A549 (cell line): ENCODE data around the gene TEDC1. TPM values are rescaled to one million over a fixed set of nuclear protein-coding genes. Genes with fewer than 3 reads are reported as not detected.

Experiments used
- ATAC-seq, 2 experiments: fragments of 200-7000 bp in 1 of 2; fragments of >200 bp in 1 of 2; cut with Nextera tagmentation in 1 of 2; cut with Tn5 transposase in 1 of 2; 3 replicates each; pipeline versions ENCODE4 v1.8.0 to v1.9.1; 2018 to 2020; ENCODE audit warnings: mild to moderate bottlenecking in 1 of 2, moderate library complexity in 1 of 2
- CTCF ChIA-PET: fragments of 300-600 bp; sonication (Branson Sonifier 250); formaldehyde crosslinking; extraction: SDS; loops from one replicate; lab custom pipeline; 2021; ENCODE audit warnings: antibody characterized with exemption, inconsistent platforms; lab: Yijun Ruan, JAX
- POLR2A ChIA-PET: fragments of 350-600 bp; formaldehyde crosslinking; extraction: SDS; loops from one replicate; lab custom pipeline; 2021; ENCODE audit warnings: antibody characterized with exemption, inconsistent platforms; lab: Yijun Ruan, JAX
- DNase-seq, 2 experiments: peaks; one replicate each; pipeline versions ENCODE4 v3.0.0 to v3.0.0-alpha.2; 2011 to 2016; ENCODE audit warnings: low read depth in 1 of 2, low spot score in 1 of 2
- FAIRE-seq: peaks from 2 replicates; lab custom pipeline; 2011; peaks lifted over from hg19 to GRCh38; lab: Jason Lieb, UNC
- H3K27ac ChIP-seq, 2 experiments: fragments of >200 bp; sonication (Bioruptor Twin); formaldehyde crosslinking; 3 replicates each; pipeline ENCODE4 v1.5.1; 2016 to 2017
- H3K4me1 ChIP-seq: fragments of >200 bp; sonication (Bioruptor Twin); formaldehyde crosslinking; 3 replicates; pipeline ENCODE4 v1.6.1; 2016
- H3K4me2 ChIP-seq: fragments of >200 bp; sonication (Bioruptor Twin); formaldehyde crosslinking; 3 replicates; pipeline ENCODE4 v1.6.1; 2016
- H3K4me3 ChIP-seq: fragments of >200 bp; sonication (Bioruptor Twin); formaldehyde crosslinking; 3 replicates; pipeline ENCODE4 v1.5.1; 2016
- H3K9me3 ChIP-seq: fragments of >200 bp; sonication (Bioruptor Twin); formaldehyde crosslinking; 3 replicates; pipeline ENCODE4 v1.6.1; 2016
- CHD4 ChIP-seq: fragments of 200-600 bp; sonication (generic); IDR thresholded peaks from 2 replicates; pipeline ENCODE4 v1.6.1; 2016; ENCODE audit warnings: antibody characterized with exemption, mild to moderate bottlenecking, borderline replicate concordance
- EHF ChIP-seq: fragments of 250-450 bp; sonication (Bioruptor Pico); IDR thresholded peaks from 2 replicates; pipeline ENCODE4 v1.5.0; 2020; ENCODE audit warnings: mild to moderate bottlenecking
- EHMT2 ChIP-seq: fragments of 200-600 bp; sonication (generic); IDR thresholded peaks from 2 replicates; pipeline ENCODE4 v1.6.1; 2016; ENCODE audit warnings: antibody characterized with exemption, low read depth, mild to moderate bottlenecking, moderate library complexity
- ELK1 ChIP-seq: fragments of 150-350 bp; IDR thresholded peaks from 2 replicates; pipeline ENCODE4 v1.6.1; 2014; ENCODE audit warnings: low read depth, mild to moderate bottlenecking, low read length
- EP300 ChIP-seq, 2 experiments: fragments of >200 bp; sonication (Bioruptor Twin); formaldehyde crosslinking; IDR thresholded peaks; 2 replicates in 1 of 2; 3 replicates in 1 of 2; pipeline ENCODE4 v1.6.1; 2016 to 2017
- FOSL2 ChIP-seq, 2 experiments: fragments of 450-650 bp in 1 of 2; fragments of >200 bp in 1 of 2; sonication (Bioruptor Twin) in 1 of 2; formaldehyde crosslinking; IDR thresholded peaks; 2 replicates each; pipeline versions ENCODE4 v1.5.0 to v1.6.1; 2016 to 2020; ENCODE audit warnings: mild to moderate bottlenecking in 1 of 2, moderate library complexity in 1 of 2
- FOXS1 ChIP-seq: fragments of 250-450 bp; sonication (Bioruptor Pico); IDR thresholded peaks from 2 replicates; pipeline ENCODE4 v1.5.0; 2020; ENCODE audit warnings: mild to moderate bottlenecking, moderate library complexity
- GATA3 ChIP-seq: IDR thresholded peaks from 2 replicates; pipeline ENCODE4 v1.6.1; 2012; ENCODE audit warnings: borderline replicate concordance
- HES2 ChIP-seq: fragments of >200 bp; sonication (Bioruptor Twin); formaldehyde crosslinking; IDR thresholded peaks from 2 replicates; pipeline ENCODE4 v1.6.1; 2016
- HMGXB4 ChIP-seq: fragments of 250-450 bp; sonication (Bioruptor Pico); IDR thresholded peaks from 2 replicates; pipeline ENCODE4 v1.5.0; 2021; ENCODE audit warnings: mild to moderate bottlenecking, moderate library complexity, borderline replicate concordance
- HOXB13 ChIP-seq: fragments of 250-450 bp; sonication (Bioruptor Pico); IDR thresholded peaks from 2 replicates; pipeline ENCODE4 v1.5.0; 2020; ENCODE audit warnings: low read depth, mild to moderate bottlenecking, moderate library complexity
- HOXB5 ChIP-seq: fragments of 250-450 bp; sonication (Bioruptor Pico); IDR thresholded peaks from 2 replicates; pipeline ENCODE4 v1.5.0; 2020; ENCODE audit warnings: mild to moderate bottlenecking, moderate library complexity
- JUN ChIP-seq, 2 experiments: fragments of >200 bp; sonication (Bioruptor Twin); formaldehyde crosslinking; IDR thresholded peaks; 2 replicates in 1 of 2; 3 replicates in 1 of 2; pipeline ENCODE4 v1.6.1; 2016 to 2017
- MAX ChIP-seq: IDR thresholded peaks from 2 replicates; pipeline ENCODE4 v1.6.1; 2012
- MAZ ChIP-seq: fragments of 150-350 bp; IDR thresholded peaks from 2 replicates; pipeline ENCODE4 v1.6.1; 2014; ENCODE audit warnings: antibody characterized with exemption, low read depth, low read length, borderline replicate concordance
- MYC ChIP-seq: IDR thresholded peaks from 2 replicates; pipeline ENCODE4 v1.6.1; 2012; ENCODE audit warnings: mild to moderate bottlenecking, inconsistent platforms, low read length, improper control_type of control experiment, borderline replicate concordance
- NPAS2 ChIP-seq: fragments of 250-450 bp; sonication (Bioruptor Pico); IDR thresholded peaks from 2 replicates; pipeline ENCODE4 v1.8.0; 2022; ENCODE audit warnings: mild to moderate bottlenecking, moderate library complexity, borderline replicate concordance
- PBX3 ChIP-seq: IDR thresholded peaks from 2 replicates; pipeline ENCODE4 v1.6.1; 2012
- PHF8 ChIP-seq: fragments of 200-600 bp; sonication (generic); IDR thresholded peaks from 2 replicates; pipeline ENCODE4 v1.6.1; 2016; ENCODE audit warnings: low read depth, mild to moderate bottlenecking, antibody characterized with exemption, moderate library complexity, borderline replicate concordance
- POLR2AphosphoS2 ChIP-seq: conservative IDR thresholded peaks from 2 replicates; pipeline ENCODE4 v1.6.1; 2012; ENCODE audit warnings: low read length, improper control_type of control experiment, inconsistent platforms
- RAD21 ChIP-seq, 2 experiments: fragments of >200 bp in 1 of 2; sonication (Bioruptor Twin) in 1 of 2; formaldehyde crosslinking in 1 of 2; IDR thresholded peaks in 1 of 2; conservative IDR thresholded peaks in 1 of 2; 2 replicates in 1 of 2; 3 replicates in 1 of 2; pipeline ENCODE4 v1.6.1; 2012 to 2018; ENCODE audit warnings: inconsistent platforms in 1 of 2
- RARB ChIP-seq: fragments of 250-450 bp; sonication (Bioruptor Pico); IDR thresholded peaks from 2 replicates; pipeline ENCODE4 v1.8.0; 2021; ENCODE audit warnings: mild to moderate bottlenecking, moderate library complexity
- RCOR1 ChIP-seq: fragments of 150-350 bp; IDR thresholded peaks from 2 replicates; pipeline ENCODE4 v1.6.1; 2014; ENCODE audit warnings: antibody characterized with exemption, low read length, low read depth
- RNF2 ChIP-seq: fragments of 200-600 bp; sonication (generic); IDR thresholded peaks from 2 replicates; pipeline ENCODE4 v1.6.1; 2016; ENCODE audit warnings: low read depth, mild to moderate bottlenecking, antibody characterized with exemption, moderate library complexity, borderline replicate concordance
- USF2 ChIP-seq: fragments of 450-650 bp; IDR thresholded peaks from 2 replicates; pipeline ENCODE4 v1.6.1; 2014; ENCODE audit warnings: antibody characterized with exemption
- ZC3H11A ChIP-seq: fragments of 450-650 bp; IDR thresholded peaks from 2 replicates; pipeline ENCODE4 v1.6.1; 2014; ENCODE audit warnings: antibody characterized with exemption, mild to moderate bottlenecking
- ZSCAN20 ChIP-seq: fragments of 250-450 bp; sonication (Bioruptor Pico); IDR thresholded peaks from 2 replicates; pipeline ENCODE4 v1.8.0; 2022; ENCODE audit warnings: mild to moderate bottlenecking, moderate library complexity
- WGBS: methylation state at CpG from one replicate; pipeline ENCODE4 v1.1.6; 2017; ENCODE audit errors: missing lambda C conversion rate; 5-methylcytosine and 5-hydroxymethylcytosine counted together
- polyA plus RNA-seq, 4 experiments: library from polyadenylated mRNA; depleted of rRNA in 3 of 4; stranded (reverse); fragments of >200 nt; fragmentation: RNase III in 1 of 4; extraction: RNeasy Plus Mini Kit Qiagen cat#74134 plus additional on column Dnase treatment in 1 of 4; gene quantifications; 2 replicates in 3 of 4; 3 replicates in 1 of 4; pipeline ENCODE4 v1.2.3, GENCODE V29; 2011 to 2017

Gene TEDC1
- polyA plus RNA-seq, 2 of the 4 experiments (the other 2 are of a cell fraction) = 12.7 to 39.6 TPM

- CTCF ChIA-PET = interaction anchor here (1.7 to 4.4 kb wide), 3 partner anchors 15 to 32 kb away, joined by 3 to 15 read pairs (median 12); no protein-coding TSS in a partner anchor
Measured at GRCh38 chr14:105495990-105496830, 5.2 kb downstream of the TEDC1 start.

GRCh38 chr14:105496831-105497591 is 6.0 kb downstream of the TEDC1 start:
- WGBS = 94% methylated on average over 16 of the region's 32 CpGs
- CTCF ChIA-PET = interaction anchor here (1.7 to 4.4 kb wide), 3 partner anchors 16 to 32 kb away, joined by 3 to 15 read pairs (median 12); no protein-coding TSS in a partner anchor

More at GRCh38 chr14:105495990-105496830, 5.2 kb downstream of the TEDC1 start:
- peaks cover 10% of the 10 kb centered on the region; the same call in 1 of the 3 replicates for H3K4me1 ChIP-seq
- H3K4me2 ChIP-seq = no peak overlapping the region
- FAIRE-seq = no peak
- no peak overlapping the region for H3K4me3 ChIP-seq
- DNase-seq = no peak
- ATAC-seq = no peak
- no peaks in the 10 kb centered on the region for H3K9me3 ChIP-seq
- no peak overlapping the region for H3K27ac ChIP-seq
- no peak for TF ChIP-seq MAX
- TF ChIP-seq RNF2 = no peak
- TF ChIP-seq FOSL2 (IDR thresholded peaks at IDR 0.05) = no peak
- TF ChIP-seq FOSL2 (CRISPR knock-in tag; IDR thresholded peaks at IDR 0.05) = no peak
- TF ChIP-seq USF2 = no peak
- no peak for TF ChIP-seq NPAS2 (CRISPR knock-in tag)
- TF ChIP-seq EHMT2 = no peak
- TF ChIP-seq FOXS1 (CRISPR knock-in tag) = no peak
- no peak for TF ChIP-seq JUN (IDR thresholded peaks at IDR 0.05)
- no peak for TF ChIP-seq HOXB5 (CRISPR knock-in tag)
- no peak for TF ChIP-seq ZC3H11A
- no peak for TF ChIP-seq RAD21 (conservative IDR thresholded peaks at IDR 0.05 in 1 of 2, IDR thresholded peaks at IDR 0.05 in 1 of 2)
- TF ChIP-seq PBX3 = no peak
- TF ChIP-seq MYC = no peak
- TF ChIP-seq RCOR1 = no peak
- no peak for TF ChIP-seq GATA3
- TF ChIP-seq PHF8 = no peak
- TF ChIP-seq POLR2AphosphoS2 = no peak; the same call in 1 of the 2 replicates
- TF ChIP-seq EP300 (IDR thresholded peaks at IDR 0.05) = no peak
- no peak for TF ChIP-seq RARB
- TF ChIP-seq ZSCAN20 = no peak
- POLR2A ChIA-PET = no interaction called here
- 90% methylated on average over 17 of the region's 18 CpGs for WGBS

More at GRCh38 chr14:105496831-105497591, 6.0 kb downstream of the TEDC1 start:
- no peak for ATAC-seq
- H3K27ac ChIP-seq = no peak overlapping the region
- FAIRE-seq = no peak
- TF ChIP-seq USF2 (no peak), HOXB13 (CRISPR knock-in tag) (no peak), CHD4 (no peak), JUN (IDR thresholded peaks at IDR 0.05) (no peak), MAZ (no peak), RAD21 (conservative IDR thresholded peaks at IDR 0.05 in 1 of 2, IDR thresholded peaks at IDR 0.05 in 1 of 2) (no peak), HMGXB4 (CRISPR knock-in tag) (no peak), ELK1 (no peak), HES2 (no peak), EHF (CRISPR knock-in tag) (no peak)
- no peak overlapping the region for H3K4me2 ChIP-seq
- POLR2A ChIA-PET = no interaction called here
- no peak overlapping the region for H3K4me3 ChIP-seq
- no peak for DNase-seq
- H3K4me1 ChIP-seq = peaks cover 6% of the 10 kb centered on the region; the same call in 1 of the 3 replicates
- no peaks in the 10 kb centered on the region for H3K9me3 ChIP-seq
